Measurements from ENCODE around the gene PACS2.

The PACS2 gene

DNA sequence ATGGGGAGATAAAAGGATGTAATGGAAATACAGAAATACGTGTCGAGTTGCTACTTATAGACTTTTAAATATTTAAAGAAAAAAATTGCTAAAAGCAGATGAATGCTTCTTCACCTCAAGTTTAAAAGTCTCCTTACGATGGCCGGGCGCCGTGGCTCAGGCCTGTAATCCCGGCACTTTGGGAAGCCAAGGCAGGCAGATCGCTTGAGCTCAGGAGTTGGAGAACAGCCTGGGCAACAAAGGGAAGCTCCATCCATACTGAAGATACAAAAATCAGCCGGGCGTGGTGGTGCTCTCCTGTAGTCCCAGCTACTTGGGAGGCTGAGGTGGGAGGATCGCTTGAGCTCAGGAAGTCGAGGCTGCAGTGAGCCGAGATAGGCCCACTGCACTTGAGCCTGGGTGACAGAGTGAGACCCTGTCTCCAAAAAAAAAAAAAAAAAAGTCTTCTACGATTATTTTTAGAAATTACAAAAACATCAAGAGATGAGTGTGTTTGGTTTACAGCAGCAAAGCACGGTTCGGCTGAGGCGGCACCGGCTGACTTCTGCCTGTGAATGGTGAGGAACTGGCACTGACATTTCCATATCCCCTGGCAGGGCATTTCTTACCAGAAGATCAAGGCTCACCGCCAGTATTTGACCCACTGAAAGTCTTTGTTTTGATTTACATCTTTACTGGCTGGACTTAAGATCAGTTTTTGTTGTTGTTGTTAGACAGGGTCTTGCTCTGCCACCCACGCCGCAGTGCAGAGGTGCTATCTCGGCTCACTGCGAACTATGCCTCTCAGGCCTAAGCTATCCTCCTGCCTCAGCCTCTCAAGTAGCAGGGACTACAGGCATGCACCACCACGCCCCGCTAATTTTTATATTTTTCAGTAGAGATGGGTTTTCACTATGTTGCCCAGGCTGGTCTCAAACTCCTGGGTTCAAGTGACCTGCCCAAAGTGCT is 101.2 kb downstream of the PACS2 start:
- no peak overlapping the region for H3K23ac ChIP-seq (ENCODE audit: low read length in 2 of 2)
- no peak overlapping the region for H2BK12ac ChIP-seq (ENCODE audit: low read length in 2 of 2)
- no peak overlapping the region for H2AFZ ChIP-seq (ENCODE audit: low read depth, low read length)
- no peak overlapping the region for H2BK5ac ChIP-seq (ENCODE audit: low read depth, low read length, poor library complexity, severe bottlenecking)
- H2BK15ac ChIP-seq (ENCODE audit: low read depth, poor library complexity, severe bottlenecking) = no peak overlapping the region
- H3K4me3 ChIP-seq (ENCODE audit: insufficient read depth in 1 of 2, low read depth in 1 of 2, low read length in 2 of 2) = peak overlapping the region in 1 of 2 experiments; percentile 63
- no peaks in the 10 kb centered on the region for H3K36me3 ChIP-seq (ENCODE audit: control insufficient read depth in 1 of 2, insufficient read depth in 2 of 2, low read depth in 1 of 2, low read length in 2 of 2)
- H3K4me1 ChIP-seq (ENCODE audit: control insufficient read depth, insufficient read depth, low read depth, low read length) = peaks cover 32% of the 10 kb centered on the region
- no peak overlapping the region for H2BK120ac ChIP-seq (ENCODE audit: low read depth, low read length)
- peaks cover 12 to 15% of the 10 kb centered on the region in 2 experiments for H3K27me3 ChIP-seq (ENCODE audit: control insufficient read depth in 1 of 2, insufficient read depth in 1 of 2, low read length in 2 of 2)
- WGBS = 94% methylated on average over 23 of the region's 25 CpGs
- DNase-seq = no peak
- H3K9ac ChIP-seq (ENCODE audit: low read length) = peak overlapping the region; percentile 77
- H3K27ac ChIP-seq (ENCODE audit: low read length, poor library complexity, severe bottlenecking) = no peak overlapping the region
- no peak overlapping the region for H2AK5ac ChIP-seq (ENCODE audit: low read length, severe bottlenecking)
- peaks cover 5% of the 10 kb centered on the region for H3K79me1 ChIP-seq (replicated peaks; ENCODE audit: low read length, poor library complexity, severe bottlenecking)
- H3K4ac ChIP-seq (ENCODE audit: low read depth in 1 of 2, low read length in 2 of 2) = no peak overlapping the region
- H4K8ac ChIP-seq (ENCODE audit: low read length) = peak overlapping the region; percentile 57
- no peak overlapping the region for H3K14ac ChIP-seq (ENCODE audit: low read length in 2 of 2)
- H3K4me2 ChIP-seq (ENCODE audit: low read length, poor library complexity, severe bottlenecking) = no peak overlapping the region
- H4K91ac ChIP-seq (ENCODE audit: low read length) = no peak overlapping the region
- H3K18ac ChIP-seq (ENCODE audit: low read depth in 1 of 2, low read length in 2 of 2) = no peak overlapping the region
- no peaks in the 10 kb centered on the region for H3K9me3 ChIP-seq (ENCODE audit: control insufficient read depth, low read length)

GRCh38 chr14:105416671-105417070 is 102.1 kb downstream of the PACS2 start:
- Histone ChIP-seq H2AFZ (ENCODE audit: low read depth, low read length) (no peak overlapping the region), H3K18ac (ENCODE audit: low read depth in 1 of 2, low read length in 2 of 2) (no peak overlapping the region), H3K36me3 (ENCODE audit: control insufficient read depth in 1 of 2, insufficient read depth in 2 of 2, low read depth in 1 of 2, low read length in 2 of 2) (peaks cover 0 to 8% of the 10 kb centered on the region in 2 experiments), H3K4ac (ENCODE audit: low read depth in 1 of 2, low read length in 2 of 2) (no peak overlapping the region), H3K9ac (ENCODE audit: low read length) (no peak overlapping the region), H2BK15ac (ENCODE audit: low read depth, poor library complexity, severe bottlenecking) (no peak overlapping the region), H4K91ac (ENCODE audit: low read length) (no peak overlapping the region), H2AK5ac (ENCODE audit: low read length, severe bottlenecking) (no peak overlapping the region), H3K23ac (ENCODE audit: low read length in 2 of 2) (no peak overlapping the region), H3K14ac (ENCODE audit: low read length in 2 of 2) (no peak overlapping the region), H3K27me3 (ENCODE audit: control insufficient read depth in 1 of 2, insufficient read depth in 1 of 2, low read length in 2 of 2) (peaks cover 8 to 11% of the 10 kb centered on the region in 2 experiments), H3K4me3 (ENCODE audit: insufficient read depth in 1 of 2, low read depth in 1 of 2, low read length in 2 of 2) (no peak overlapping the region), H2BK5ac (ENCODE audit: low read depth, low read length, poor library complexity, severe bottlenecking) (no peak overlapping the region), H3K27ac (ENCODE audit: low read length, poor library complexity, severe bottlenecking) (no peak overlapping the region), H3K4me1 (ENCODE audit: control insufficient read depth, insufficient read depth, low read depth, low read length) (peaks cover 33% of the 10 kb centered on the region), H3K79me1 (replicated peaks; ENCODE audit: low read length, poor library complexity, severe bottlenecking) (peaks cover 5% of the 10 kb centered on the region), H4K8ac (ENCODE audit: low read length) (no peak overlapping the region), H2BK12ac (ENCODE audit: low read length in 2 of 2) (no peak overlapping the region), H2BK120ac (ENCODE audit: low read depth, low read length) (no peak overlapping the region), H3K9me3 (ENCODE audit: control insufficient read depth, low read length) (no peaks in the 10 kb centered on the region), H3K4me2 (ENCODE audit: low read length, poor library complexity, severe bottlenecking) (no peak overlapping the region)
- DNase-seq = no peak
- WGBS = 90% methylated on average over 10 of the region's 11 CpGs

DNA sequence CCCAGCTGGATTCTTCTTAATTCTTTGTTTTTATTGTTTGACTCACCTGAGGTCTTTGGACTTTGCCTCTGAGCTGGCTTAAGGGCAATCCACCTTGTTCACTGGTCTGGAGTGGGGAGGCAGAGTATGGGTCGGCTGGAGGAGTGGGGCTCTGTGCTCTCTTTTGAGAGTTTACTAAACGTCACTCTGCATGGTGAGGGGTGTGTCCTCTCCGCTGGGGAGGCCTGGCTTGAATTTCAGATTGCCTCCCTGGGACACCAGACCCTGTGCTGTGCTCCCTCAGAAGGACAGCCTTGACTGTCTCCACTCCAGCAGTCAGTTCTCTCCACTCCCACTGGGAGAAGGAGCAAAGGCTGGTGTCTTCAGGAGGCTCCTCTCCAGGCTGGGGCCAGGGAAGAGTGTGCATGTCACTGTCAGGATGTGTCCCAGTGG is 103.2 kb downstream of the PACS2 start:
- no peak overlapping the region for H2BK120ac ChIP-seq (ENCODE audit: low read depth, low read length)
- H3K27me3 ChIP-seq (ENCODE audit: control insufficient read depth in 1 of 2, insufficient read depth in 1 of 2, low read length in 2 of 2) = peaks cover 0 to 5% of the 10 kb centered on the region in 2 experiments
- H3K36me3 ChIP-seq (ENCODE audit: control insufficient read depth in 1 of 2, insufficient read depth in 2 of 2, low read depth in 1 of 2, low read length in 2 of 2) = peaks cover 0 to 15% of the 10 kb centered on the region in 2 experiments
- H3K14ac ChIP-seq (ENCODE audit: low read length in 2 of 2) = no peak overlapping the region
- H3K4me1 ChIP-seq (ENCODE audit: control insufficient read depth, insufficient read depth, low read depth, low read length) = peaks cover 38% of the 10 kb centered on the region
- DNase-seq = no peak
- no peak overlapping the region for H3K9ac ChIP-seq (ENCODE audit: low read length)
- peaks cover 9% of the 10 kb centered on the region for H3K79me1 ChIP-seq (replicated peaks; ENCODE audit: low read length, poor library complexity, severe bottlenecking)
- no peak overlapping the region for H2BK5ac ChIP-seq (ENCODE audit: low read depth, low read length, poor library complexity, severe bottlenecking)
- H2BK15ac ChIP-seq (ENCODE audit: low read depth, poor library complexity, severe bottlenecking) = no peak overlapping the region
- no peak overlapping the region for H3K23ac ChIP-seq (ENCODE audit: low read length in 2 of 2)
- H3K4me2 ChIP-seq (ENCODE audit: low read length, poor library complexity, severe bottlenecking) = no peak overlapping the region
- H3K4me3 ChIP-seq (ENCODE audit: insufficient read depth in 1 of 2, low read depth in 1 of 2, low read length in 2 of 2) = no peak overlapping the region
- H3K9me3 ChIP-seq (ENCODE audit: control insufficient read depth, low read length) = no peaks in the 10 kb centered on the region
- no peak overlapping the region for H3K18ac ChIP-seq (ENCODE audit: low read depth in 1 of 2, low read length in 2 of 2)
- H2AK5ac ChIP-seq (ENCODE audit: low read length, severe bottlenecking) = no peak overlapping the region
- H3K4ac ChIP-seq (ENCODE audit: low read depth in 1 of 2, low read length in 2 of 2) = no peak overlapping the region
- H4K8ac ChIP-seq (ENCODE audit: low read length) = no peak overlapping the region
- no peak overlapping the region for H3K27ac ChIP-seq (ENCODE audit: low read length, poor library complexity, severe bottlenecking)
- 85% methylated on average over 2 of the region's 3 CpGs for WGBS
- no peak overlapping the region for H2BK12ac ChIP-seq (ENCODE audit: low read length in 2 of 2)
- no peak overlapping the region for H4K91ac ChIP-seq (ENCODE audit: low read length)
- no peak overlapping the region for H2AFZ ChIP-seq (ENCODE audit: low read depth, low read length)

Measured in mesenchymal stem cell (in vitro differentiated cells and primary cell).